Retinal pigment epithelial cell (primary cell): ENCODE results near the gene NEAT1.
A peak's percentile ranks its signal among the peaks of the same experiment; 100 is the strongest.

Experiments used
- DNase-seq: peaks from one replicate; pipeline ENCODE4 v3.0.0-alpha.2; 2010; ENCODE audit warnings: low read depth
- H3K4me3 ChIP-seq: 2 replicates; pipeline ENCODE4 v1.5.1; 2011; ENCODE audit warnings: mild to moderate bottlenecking, low read length, control low read depth, moderate library complexity
- CTCF ChIP-seq: conservative IDR thresholded peaks from 2 replicates; pipeline ENCODE4 v1.5.1; 2011; ENCODE audit warnings: low read depth, low read length, control low read depth, inconsistent platforms

Gene NEAT1

GRCh38 chr11:65438257-65439151, 15.9 kb downstream of the NEAT1 start:
- DNase-seq, result no peak
- H3K4me3 ChIP-seq, result peak overlapping the region; percentile 34
- TF ChIP-seq CTCF, result no peak

GRCh38 chr11:65439331-65440181, 17.0 kb downstream of the NEAT1 start:
- no peak for DNase-seq
- TF ChIP-seq CTCF, result no peak
- peak overlapping the region; percentile 20 for H3K4me3 ChIP-seq

- no peak overlapping the region for H3K4me3 ChIP-seq
- TF ChIP-seq CTCF, result no peak
- no peak for DNase-seq
Measured at GRCh38 chr11:65440831-65441499, 18.4 kb downstream of the NEAT1 start.

- H3K4me3 ChIP-seq, result no peak overlapping the region
- no peak for TF ChIP-seq CTCF
- no peak for DNase-seq
Measured at GRCh38 chr11:65442842-65443331, 20.3 kb downstream of the NEAT1 start.

- no peak for TF ChIP-seq CTCF
- no peak for DNase-seq
- H3K4me3 ChIP-seq, result no peak overlapping the region
Measured at GRCh38 chr11:65444314-65445051, 21.9 kb downstream of the NEAT1 start.

- no peak for TF ChIP-seq CTCF
- H3K4me3 ChIP-seq, result no peak overlapping the region
- DNase-seq, result no peak
Measured at GRCh38 chr11:65445101-65445603, 22.6 kb downstream of the NEAT1 start.
